Panc1 (cell line): ENCODE measurements around the gene DLL3. TPM values are rescaled to one million over a fixed set of nuclear protein-coding genes. Genes with fewer than 3 reads are reported as not detected.

Experiments used
- ATAC-seq: fragments of 200-7000 bp; cut with Tn5 transposase; 2 replicates; pipeline ENCODE4 v1.9.1; 2020; ENCODE audit warnings: mild to moderate bottlenecking, moderate library complexity
- BruUV-seq: library from RNA; stranded (reverse); fragments of 400-500 nt; replicated peaks from 2 replicates; lab custom pipeline; 2021; lab: Mats Ljungman, UMichigan
- CTCF ChIA-PET: fragments of 300-600 bp; sonication (Branson Sonifier 250); formaldehyde crosslinking; loops from one replicate; lab custom pipeline; 2022; ENCODE audit warnings: antibody characterized with exemption; lab: Charles Lee
- POLR2A ChIA-PET: fragments of 300-600 bp; sonication (Branson Sonifier 250); formaldehyde crosslinking; loops from one replicate; lab custom pipeline; 2022; ENCODE audit warnings: antibody characterized with exemption; lab: Charles Lee
- DNase-seq: peaks from one replicate; pipeline ENCODE4 v3.0.0-alpha.2; 2010; ENCODE audit warnings: low read depth, low spot score
- H3K27ac ChIP-seq: 2 replicates; pipeline ENCODE4 v1.5.1; 2011; ENCODE audit warnings: mild to moderate bottlenecking, low read length, inconsistent platforms
- H3K27me3 ChIP-seq: fragments of 200-500 bp; sonication (Bioruptor generic); 2 replicates; pipeline ENCODE4 v1.6.0; 2014; ENCODE audit warnings: low read length, inconsistent platforms; ENCODE audit not compliant: control insufficient read depth, insufficient read depth
- H3K36me3 ChIP-seq: fragments of 200-500 bp; sonication (Bioruptor generic); 2 replicates; pipeline ENCODE4 v1.5.1; 2014; ENCODE audit warnings: inconsistent platforms, mild to moderate bottlenecking, low read length, moderate library complexity; ENCODE audit not compliant: control insufficient read depth, insufficient read depth
- H3K4me1 ChIP-seq: 2 replicates; pipeline ENCODE4 v1.5.1; 2011; ENCODE audit warnings: inconsistent platforms, mild to moderate bottlenecking, low read length, moderate library complexity; ENCODE audit not compliant: control insufficient read depth, insufficient read depth
- H3K4me3 ChIP-seq, 2 experiments: 2 replicates each; pipeline ENCODE4 v1.5.1; 2011 to 2012; ENCODE audit warnings: low read depth in 2 of 2, low read length in 2 of 2, mild to moderate bottlenecking in 2 of 2, inconsistent platforms in 1 of 2, moderate library complexity in 1 of 2
- H3K9me3 ChIP-seq: fragments of 200-500 bp; sonication (Bioruptor generic); 2 replicates; pipeline ENCODE4 v1.5.1; 2014; ENCODE audit warnings: low read depth, mild to moderate bottlenecking, inconsistent platforms, low read length, moderate library complexity; ENCODE audit not compliant: control insufficient read depth, insufficient read depth
- POLR2AphosphoS5 ChIP-seq: IDR thresholded peaks from 2 replicates; pipeline ENCODE4 v1.6.1; 2012; ENCODE audit warnings: mild to moderate bottlenecking, low read depth, low read length, moderate library complexity
- SIN3A ChIP-seq: IDR thresholded peaks from 2 replicates; pipeline ENCODE4 v1.6.1; 2012; ENCODE audit warnings: low read depth, mild to moderate bottlenecking, low read length, moderate library complexity, borderline replicate concordance; ENCODE audit not compliant: insufficient read depth
- TCF7L2 ChIP-seq: IDR thresholded peaks from 2 replicates; pipeline ENCODE4 v1.6.1; 2011; ENCODE audit warnings: mild to moderate bottlenecking, low read depth, low read length, inconsistent platforms
- in situ Hi-C: cut with HindIII; loops from 2 replicates; pipeline ENCODE4 v1.10.0; 2016; ENCODE audit warnings: low sequenced_read_pairs, low pct_unique_long_range_greater_than_20kb
- intact Hi-C: fragments of 100-400 bp; cut with micrococcal nuclease; formaldehyde crosslinking; loops from one replicate; pipeline ENCODE4 v1.10.0; 2022; ENCODE audit not compliant: unreplicated experiment
- total RNA-seq: library from RNA; stranded (reverse); gene quantifications from one replicate; pipeline ENCODE4 v1.2.1, GENCODE V29; 2021; ENCODE audit not compliant: unreplicated experiment
- TF ChIP-seq, protein P1 (sequence below), 2 experiments: IDR thresholded peaks; 2 replicates each; pipeline ENCODE4 v1.6.1; 2011 to 2012; ENCODE audit warnings: low read depth in 2 of 2, control low read depth in 1 of 2, low read length in 1 of 2, mild to moderate bottlenecking in 1 of 2, moderate library complexity in 1 of 2; ENCODE audit not compliant: insufficient read depth in 1 of 2
- TF ChIP-seq, protein P2 (sequence below): fragments of 450-650 bp; IDR thresholded peaks from 2 replicates; pipeline ENCODE4 v1.5.1; 2017; ENCODE audit warnings: mild to moderate bottlenecking

The DLL3 gene
- total RNA-seq, 1 experiment from 2014 or later: 76.9 TPM

DNA sequence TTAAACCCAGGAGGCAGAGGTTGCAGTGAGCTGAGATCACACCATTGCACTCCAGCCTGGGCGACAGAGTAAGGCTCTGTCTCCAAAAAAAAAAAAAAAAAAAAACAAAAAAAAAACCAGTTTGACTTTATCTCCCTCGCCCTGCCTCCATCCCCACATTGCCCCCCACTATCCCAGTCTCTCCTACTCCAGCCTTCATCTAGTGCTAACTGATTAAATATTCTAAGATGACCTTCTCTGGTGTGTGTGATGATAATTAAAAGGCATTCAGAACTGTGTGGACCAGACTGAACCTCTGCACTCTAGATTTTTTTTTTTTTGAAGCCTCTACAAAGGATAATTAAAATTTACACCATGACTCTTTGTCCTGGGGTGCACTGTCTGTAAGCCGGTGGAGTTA, 6.0 kb upstream of the DLL3 start:
- TF ChIP-seq POLR2AphosphoS5 (no peak), SIN3A (no peak), TCF7L2 (no peak)
- TF ChIP-seq, protein P1, sequence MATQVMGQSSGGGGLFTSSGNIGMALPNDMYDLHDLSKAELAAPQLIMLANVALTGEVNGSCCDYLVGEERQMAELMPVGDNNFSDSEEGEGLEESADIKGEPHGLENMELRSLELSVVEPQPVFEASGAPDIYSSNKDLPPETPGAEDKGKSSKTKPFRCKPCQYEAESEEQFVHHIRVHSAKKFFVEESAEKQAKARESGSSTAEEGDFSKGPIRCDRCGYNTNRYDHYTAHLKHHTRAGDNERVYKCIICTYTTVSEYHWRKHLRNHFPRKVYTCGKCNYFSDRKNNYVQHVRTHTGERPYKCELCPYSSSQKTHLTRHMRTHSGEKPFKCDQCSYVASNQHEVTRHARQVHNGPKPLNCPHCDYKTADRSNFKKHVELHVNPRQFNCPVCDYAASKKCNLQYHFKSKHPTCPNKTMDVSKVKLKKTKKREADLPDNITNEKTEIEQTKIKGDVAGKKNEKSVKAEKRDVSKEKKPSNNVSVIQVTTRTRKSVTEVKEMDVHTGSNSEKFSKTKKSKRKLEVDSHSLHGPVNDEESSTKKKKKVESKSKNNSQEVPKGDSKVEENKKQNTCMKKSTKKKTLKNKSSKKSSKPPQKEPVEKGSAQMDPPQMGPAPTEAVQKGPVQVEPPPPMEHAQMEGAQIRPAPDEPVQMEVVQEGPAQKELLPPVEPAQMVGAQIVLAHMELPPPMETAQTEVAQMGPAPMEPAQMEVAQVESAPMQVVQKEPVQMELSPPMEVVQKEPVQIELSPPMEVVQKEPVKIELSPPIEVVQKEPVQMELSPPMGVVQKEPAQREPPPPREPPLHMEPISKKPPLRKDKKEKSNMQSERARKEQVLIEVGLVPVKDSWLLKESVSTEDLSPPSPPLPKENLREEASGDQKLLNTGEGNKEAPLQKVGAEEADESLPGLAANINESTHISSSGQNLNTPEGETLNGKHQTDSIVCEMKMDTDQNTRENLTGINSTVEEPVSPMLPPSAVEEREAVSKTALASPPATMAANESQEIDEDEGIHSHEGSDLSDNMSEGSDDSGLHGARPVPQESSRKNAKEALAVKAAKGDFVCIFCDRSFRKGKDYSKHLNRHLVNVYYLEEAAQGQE (IDR thresholded peaks at IDR 0.05; ENCODE audit: insufficient read depth in 1 of 2, low read depth in 2 of 2, low read length in 1 of 2): no peak
- TF ChIP-seq, protein P2, sequence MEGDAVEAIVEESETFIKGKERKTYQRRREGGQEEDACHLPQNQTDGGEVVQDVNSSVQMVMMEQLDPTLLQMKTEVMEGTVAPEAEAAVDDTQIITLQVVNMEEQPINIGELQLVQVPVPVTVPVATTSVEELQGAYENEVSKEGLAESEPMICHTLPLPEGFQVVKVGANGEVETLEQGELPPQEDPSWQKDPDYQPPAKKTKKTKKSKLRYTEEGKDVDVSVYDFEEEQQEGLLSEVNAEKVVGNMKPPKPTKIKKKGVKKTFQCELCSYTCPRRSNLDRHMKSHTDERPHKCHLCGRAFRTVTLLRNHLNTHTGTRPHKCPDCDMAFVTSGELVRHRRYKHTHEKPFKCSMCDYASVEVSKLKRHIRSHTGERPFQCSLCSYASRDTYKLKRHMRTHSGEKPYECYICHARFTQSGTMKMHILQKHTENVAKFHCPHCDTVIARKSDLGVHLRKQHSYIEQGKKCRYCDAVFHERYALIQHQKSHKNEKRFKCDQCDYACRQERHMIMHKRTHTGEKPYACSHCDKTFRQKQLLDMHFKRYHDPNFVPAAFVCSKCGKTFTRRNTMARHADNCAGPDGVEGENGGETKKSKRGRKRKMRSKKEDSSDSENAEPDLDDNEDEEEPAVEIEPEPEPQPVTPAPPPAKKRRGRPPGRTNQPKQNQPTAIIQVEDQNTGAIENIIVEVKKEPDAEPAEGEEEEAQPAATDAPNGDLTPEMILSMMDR: no peak
- BruUV-seq: no TSS peak
- H3K27me3 ChIP-seq: no peaks in the 10 kb centered on the region
- H3K27ac ChIP-seq: no peak overlapping the region
- in situ Hi-C loops (no loop called here), intact Hi-C loops (no loop called here)
- H3K4me3 ChIP-seq: no peak overlapping the region
- DNase-seq: no peak
- H3K9me3 ChIP-seq: no peaks in the 10 kb centered on the region
- no peak for ATAC-seq
- ChIA-PET CTCF (interaction anchor here (0.5 to 4.0 kb wide), 10 partner anchors 10 to 74 kb away, joined by 3 to 31 read pairs (median 8); partner anchors contain the start of genes EID2B and TIMM50), POLR2A (interaction anchor here (0.5 to 1.7 kb wide), 6 partner anchors 11 to 278 kb away, joined by 3 to 11 read pairs (median 5); partner anchors contain the start of genes RPS16 and TIMM50)
- peaks cover 8% of the 10 kb centered on the region for H3K4me1 ChIP-seq
- peaks cover 28% of the 10 kb centered on the region for H3K36me3 ChIP-seq

DNA sequence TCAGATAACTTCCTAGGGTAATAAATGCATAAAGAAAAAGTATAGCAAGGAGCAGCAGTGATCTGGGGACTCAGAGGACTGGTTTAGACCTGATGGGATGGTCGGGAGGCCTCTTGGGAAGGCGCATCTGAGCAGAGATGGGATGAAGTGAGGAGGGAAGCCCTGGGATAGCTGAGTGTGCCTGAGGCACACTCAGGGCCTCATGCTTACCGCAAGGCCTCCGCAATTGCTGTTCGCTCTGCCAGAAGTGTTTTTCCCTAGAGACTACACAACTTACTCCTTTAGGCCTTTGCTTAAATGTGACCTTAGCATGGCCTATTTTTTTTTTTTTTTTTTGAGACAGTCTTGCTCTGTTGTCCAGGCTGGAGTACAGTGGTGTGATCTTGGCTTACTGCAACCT, 4.1 kb upstream of the DLL3 start:
- peaks cover 9% of the 10 kb centered on the region for H3K36me3 ChIP-seq
- CTCF ChIA-PET: interaction anchor here (0.5 to 4.0 kb wide), 10 partner anchors 9 to 57 kb away, joined by 3 to 31 read pairs (median 6); no protein-coding TSS in a partner anchor
- H3K4me3 ChIP-seq: no peak overlapping the region
- ATAC-seq (no peak), DNase-seq (no peak)
- POLR2A ChIA-PET: interaction anchor here (0.6 to 6.6 kb wide), 4 partner anchors 14 to 59 kb away, joined by 7 to 66 read pairs (median 10); partner anchors contain the start of genes RPS16, SUPT5H and TIMM50
- H3K27me3 ChIP-seq: peaks cover 4% of the 10 kb centered on the region
- TF ChIP-seq, protein P1 (IDR thresholded peaks at IDR 0.05; ENCODE audit: insufficient read depth in 1 of 2, low read depth in 2 of 2, low read length in 1 of 2): no peak
- no peak for TF ChIP-seq TCF7L2
- TF ChIP-seq SIN3A: no peak
- intact Hi-C loops: no loop called here
- no peaks in the 10 kb centered on the region for H3K9me3 ChIP-seq
- H3K4me1 ChIP-seq: peaks cover 20% of the 10 kb centered on the region
- no peak overlapping the region for H3K27ac ChIP-seq
- no TSS peak for BruUV-seq
- in situ Hi-C loops: no loop called here
